Regular cardiac myocyte (primary cell): ENCODE results near the gene MCU. TPM values are rescaled to one million over a fixed set of nuclear protein-coding genes. Genes with fewer than 3 reads are reported as not detected.

ENCODE experiments used
- total RNA-seq: library from RNA; depleted of rRNA; stranded (reverse); fragments of >200 nt; gene quantifications from 2 replicates; pipeline ENCODE4 v1.2.3, GENCODE V29; 2014

Gene MCU
- 28.0 and 35.0 TPM in 2 replicates for total RNA-seq

GRCh38 chr10:72691863-72692743 is at the start of gene MCU:
Gene MCU, plus strand, starts transcription at chr10:72692143. Its CDS starts 9 bp downstream, at chr10:72692152.

DNA sequence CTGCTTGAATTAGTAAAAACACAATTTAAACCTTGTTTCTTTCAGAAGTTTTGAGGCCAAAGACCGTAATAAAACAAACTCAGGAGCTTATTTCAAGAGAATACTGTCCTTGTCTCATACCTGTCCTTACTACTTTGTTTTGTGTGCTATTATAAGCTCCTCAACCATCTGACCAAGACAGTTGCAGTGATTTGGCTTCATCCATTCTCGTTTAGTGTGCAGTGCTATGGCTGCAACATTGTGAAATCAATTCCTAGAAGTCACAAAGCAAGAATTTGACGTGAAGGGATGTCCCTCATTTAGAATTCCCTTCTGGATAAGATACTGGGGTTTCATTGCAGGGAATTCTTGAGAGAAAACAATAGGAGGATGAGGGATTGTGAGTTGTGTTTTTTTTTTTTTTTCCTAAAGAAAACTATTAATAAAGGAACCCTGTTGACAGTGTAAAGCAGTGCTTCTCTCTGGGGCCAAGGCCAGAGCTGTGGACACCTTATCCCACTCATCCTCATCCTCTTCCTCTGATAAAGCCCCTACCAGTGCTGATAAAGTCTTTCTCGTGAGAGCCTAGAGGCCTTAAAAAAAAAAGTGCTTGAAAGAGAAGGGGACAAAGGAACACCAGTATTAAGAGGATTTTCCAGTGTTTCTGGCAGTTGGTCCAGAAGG is 201.3 kb downstream of the MCU start, which contains the start of gene OIT3:
Gene OIT3, plus strand, starts transcription at position 604 of the 663 bp plus-strand sequence. CDS start 60 bp downstream, outside the sequence.

Other genes starting within 250 kb of the MCU start
- gene MICU1, start 66.1 kb upstream of the MCU start, total RNA-seq, result 41.4 and 63.1 TPM in 2 replicates
- under 0.01 TPM in 1 of 2 replicates, not detected in the other for gene OIT3, start 201.6 kb downstream of the MCU start, total RNA-seq